Measurements from ENCODE around the gene EIF2AK3. TPM values are rescaled to one million over a fixed set of nuclear protein-coding genes. Genes with fewer than 3 reads are reported as not detected.

The EIF2AK3 gene
- total RNA-seq, result 38.1 and 41.9 TPM in 2 replicates
- polyA plus RNA-seq, result 19.5 and 21.0 TPM in 2 replicates

DNA sequence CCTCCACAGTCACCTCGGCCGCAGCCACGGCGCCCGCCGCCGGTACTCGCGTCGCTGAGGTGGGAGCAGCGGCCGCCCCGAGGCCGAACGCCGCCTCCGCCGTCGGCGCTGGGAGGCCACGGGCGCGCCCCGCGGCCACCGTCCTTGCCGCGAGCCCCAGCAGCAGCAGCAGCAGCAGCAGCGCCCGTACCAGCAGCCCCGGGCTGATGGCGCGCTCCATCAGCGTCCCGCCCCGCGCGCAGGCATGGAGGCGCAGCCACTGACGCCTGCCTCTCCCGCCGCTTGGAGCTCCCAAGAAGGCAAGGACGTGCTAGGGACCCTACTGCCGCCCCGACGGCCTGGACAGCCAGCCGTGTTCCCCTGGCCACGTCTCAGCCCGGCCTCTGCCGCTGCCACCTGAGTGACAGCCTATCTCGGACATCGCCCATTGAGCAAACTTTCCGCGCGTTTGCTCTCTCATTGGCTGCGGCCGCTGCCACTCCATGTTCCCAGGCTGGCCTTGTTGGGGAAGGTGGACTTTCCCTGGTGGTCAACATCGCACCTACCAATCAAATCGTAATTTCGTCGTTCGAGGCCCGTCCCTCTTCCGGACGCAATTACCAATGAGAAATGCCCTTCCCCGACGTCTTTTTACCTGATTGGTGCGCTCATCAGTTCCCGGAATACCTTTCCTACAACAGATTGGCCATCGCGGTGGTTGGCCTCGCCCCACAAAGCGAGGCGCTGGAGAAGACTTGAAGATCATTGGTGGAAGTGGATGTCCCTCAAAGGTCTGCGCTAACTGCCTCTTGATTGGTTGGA, at the start of gene EIF2AK3:
TSS of gene EIF2AK3 (minus strand) at position 410 of the 801 bp plus-strand sequence. CDS start at position 220, 190 bp downstream.
- peak within 1 kb of the TSS; percentile 37 for H2AFZ ChIP-seq
- DNase-seq (ENCODE audit: low spot score), result peak; percentile 99
- H3K9me2 ChIP-seq (replicated peaks; ENCODE audit: insufficient read depth), result no peaks in the 10 kb centered on the region
- H3K27me3 ChIP-seq, result no peaks in the 10 kb centered on the region
- H3K36me3 ChIP-seq (replicated peaks; ENCODE audit: insufficient read depth, low read depth), result no peaks in the 10 kb centered on the region
- 1% methylated on average over 69 of the region's 75 CpGs for WGBS (ENCODE audit: low lambda C conversion rate, missing lambda C conversion rate)
- H3K27ac ChIP-seq, result peak within 1 kb of the TSS; percentile 94
- peaks cover 34% of the 10 kb centered on the region for H4K20me1 ChIP-seq (ENCODE audit: insufficient read depth, poor library complexity, severe bottlenecking)
- H3K4me3 ChIP-seq, result peak within 1 kb of the TSS; percentile 22
- no peaks in the 10 kb centered on the region for H3K9me3 ChIP-seq (ENCODE audit: low read depth)
- TF ChIP-seq EZH2 (IDR thresholded peaks at IDR 0.05; ENCODE audit: borderline replicate concordance) (no peak), EZH2phosphoT487 (IDR thresholded peaks at IDR 0.05; ENCODE audit: low read depth, severe bottlenecking, unreplicated experiment) (no peak)
- TF ChIP-seq, protein P1, sequence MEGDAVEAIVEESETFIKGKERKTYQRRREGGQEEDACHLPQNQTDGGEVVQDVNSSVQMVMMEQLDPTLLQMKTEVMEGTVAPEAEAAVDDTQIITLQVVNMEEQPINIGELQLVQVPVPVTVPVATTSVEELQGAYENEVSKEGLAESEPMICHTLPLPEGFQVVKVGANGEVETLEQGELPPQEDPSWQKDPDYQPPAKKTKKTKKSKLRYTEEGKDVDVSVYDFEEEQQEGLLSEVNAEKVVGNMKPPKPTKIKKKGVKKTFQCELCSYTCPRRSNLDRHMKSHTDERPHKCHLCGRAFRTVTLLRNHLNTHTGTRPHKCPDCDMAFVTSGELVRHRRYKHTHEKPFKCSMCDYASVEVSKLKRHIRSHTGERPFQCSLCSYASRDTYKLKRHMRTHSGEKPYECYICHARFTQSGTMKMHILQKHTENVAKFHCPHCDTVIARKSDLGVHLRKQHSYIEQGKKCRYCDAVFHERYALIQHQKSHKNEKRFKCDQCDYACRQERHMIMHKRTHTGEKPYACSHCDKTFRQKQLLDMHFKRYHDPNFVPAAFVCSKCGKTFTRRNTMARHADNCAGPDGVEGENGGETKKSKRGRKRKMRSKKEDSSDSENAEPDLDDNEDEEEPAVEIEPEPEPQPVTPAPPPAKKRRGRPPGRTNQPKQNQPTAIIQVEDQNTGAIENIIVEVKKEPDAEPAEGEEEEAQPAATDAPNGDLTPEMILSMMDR (IDR thresholded peaks at IDR 0.05; ENCODE audit: poor library complexity), result no peak
- H3K4me2 ChIP-seq, result peak within 1 kb of the TSS; percentile 85
- H3K79me2 ChIP-seq, result peaks cover 46% of the 10 kb centered on the region
- H3K4me1 ChIP-seq (ENCODE audit: insufficient read depth), result peaks cover 20% of the 10 kb centered on the region

DNA sequence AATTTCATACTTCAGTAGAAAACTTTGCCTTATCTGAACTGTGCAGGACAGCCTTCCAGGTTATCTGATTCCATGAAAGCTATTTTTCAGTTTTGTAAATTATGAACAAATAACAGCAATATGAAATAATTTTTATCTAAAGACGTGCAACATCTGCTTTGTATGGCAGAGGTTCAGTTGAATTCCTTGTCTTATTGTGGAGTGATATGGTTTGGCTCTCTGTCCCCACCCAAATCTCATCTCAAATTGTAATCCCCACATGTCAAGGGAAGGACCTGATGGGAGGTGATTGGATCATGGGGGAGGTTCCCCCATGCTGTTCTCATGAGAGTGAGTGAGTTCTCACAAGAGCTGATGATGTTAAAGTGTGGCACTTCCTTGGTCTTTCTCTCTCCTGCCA, 46.1 kb upstream of the EIF2AK3 start:
- DNase-seq (ENCODE audit: low spot score), result no peak
- TF ChIP-seq EZH2phosphoT487 (IDR thresholded peaks at IDR 0.05; ENCODE audit: low read depth, severe bottlenecking, unreplicated experiment), result no peak
- no peak for TF ChIP-seq EZH2 (IDR thresholded peaks at IDR 0.05; ENCODE audit: borderline replicate concordance)
- TF ChIP-seq, protein P1 (IDR thresholded peaks at IDR 0.05; ENCODE audit: poor library complexity), result no peak
- Histone ChIP-seq H3K79me2 (no peaks in the 10 kb centered on the region), H3K4me3 (no peak overlapping the region), H3K4me2 (no peak overlapping the region), H3K27ac (no peak overlapping the region), H3K9me2 (replicated peaks; ENCODE audit: insufficient read depth) (no peaks in the 10 kb centered on the region), H2AFZ (no peak overlapping the region), H3K4me1 (ENCODE audit: insufficient read depth) (no peaks in the 10 kb centered on the region), H3K9me3 (ENCODE audit: low read depth) (no peaks in the 10 kb centered on the region), H3K36me3 (replicated peaks; ENCODE audit: insufficient read depth, low read depth) (no peaks in the 10 kb centered on the region), H3K27me3 (no peaks in the 10 kb centered on the region), H4K20me1 (ENCODE audit: insufficient read depth, poor library complexity, severe bottlenecking) (no peaks in the 10 kb centered on the region)
- 82% methylated on average over 1 of the region's 1 CpG for WGBS (ENCODE audit: low lambda C conversion rate, missing lambda C conversion rate)

DNA sequence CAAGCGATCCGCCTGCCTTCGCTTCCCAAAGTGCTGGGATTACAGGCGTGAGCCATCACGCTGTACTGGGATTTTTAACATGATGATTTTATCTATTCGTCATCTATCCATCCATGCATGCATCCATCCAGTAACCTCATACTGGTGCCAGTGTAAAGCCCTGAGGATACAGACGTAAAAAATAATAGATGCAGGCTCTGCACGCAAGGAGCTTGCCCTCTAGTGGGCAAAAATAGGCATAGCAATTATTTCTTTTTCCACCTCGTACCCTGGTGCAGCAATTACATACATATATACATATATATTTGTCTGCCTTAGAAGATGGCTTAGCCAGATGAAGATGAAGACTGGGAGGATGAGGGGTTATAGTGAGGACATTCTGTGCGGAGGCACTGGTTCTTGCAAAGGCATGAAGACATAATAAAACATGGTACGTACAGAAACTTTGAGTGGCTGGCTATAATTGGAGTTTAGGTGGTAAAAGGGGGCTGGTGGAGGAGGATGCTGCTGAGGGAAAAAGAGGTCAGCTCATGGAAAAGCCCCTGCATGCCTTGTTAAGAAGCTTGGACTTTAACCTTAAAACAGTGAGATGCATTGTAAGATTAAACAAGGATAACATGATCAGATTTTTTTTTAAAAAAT, 44.6 kb upstream of the EIF2AK3 start:
- TF ChIP-seq, protein P1 (IDR thresholded peaks at IDR 0.05; ENCODE audit: poor library complexity), result peak; percentile 86
- no peak for TF ChIP-seq EZH2phosphoT487 (IDR thresholded peaks at IDR 0.05; ENCODE audit: low read depth, severe bottlenecking, unreplicated experiment)
- TF ChIP-seq EZH2 (IDR thresholded peaks at IDR 0.05; ENCODE audit: borderline replicate concordance), result no peak
- Histone ChIP-seq H3K27ac (no peak overlapping the region), H3K9me3 (ENCODE audit: low read depth) (no peaks in the 10 kb centered on the region), H3K4me1 (ENCODE audit: insufficient read depth) (no peaks in the 10 kb centered on the region), H4K20me1 (ENCODE audit: insufficient read depth, poor library complexity, severe bottlenecking) (no peaks in the 10 kb centered on the region), H3K27me3 (no peaks in the 10 kb centered on the region), H2AFZ (no peak overlapping the region), H3K4me2 (no peak overlapping the region), H3K4me3 (no peak overlapping the region), H3K79me2 (no peaks in the 10 kb centered on the region), H3K36me3 (replicated peaks; ENCODE audit: insufficient read depth, low read depth) (no peaks in the 10 kb centered on the region), H3K9me2 (replicated peaks; ENCODE audit: insufficient read depth) (no peaks in the 10 kb centered on the region)
- DNase-seq (ENCODE audit: low spot score), result peak; percentile 58
- 41% methylated on average over 11 of the region's 11 CpGs for WGBS (ENCODE audit: low lambda C conversion rate, missing lambda C conversion rate)
